ENCODE data around the gene DOCK8.
"Not testable (repeated sequence)": the region's sequence is repeated elsewhere in the genome, so short reads cannot be mapped to it uniquely, and the experiment has no call there.

DOCK8 gene

DNA sequence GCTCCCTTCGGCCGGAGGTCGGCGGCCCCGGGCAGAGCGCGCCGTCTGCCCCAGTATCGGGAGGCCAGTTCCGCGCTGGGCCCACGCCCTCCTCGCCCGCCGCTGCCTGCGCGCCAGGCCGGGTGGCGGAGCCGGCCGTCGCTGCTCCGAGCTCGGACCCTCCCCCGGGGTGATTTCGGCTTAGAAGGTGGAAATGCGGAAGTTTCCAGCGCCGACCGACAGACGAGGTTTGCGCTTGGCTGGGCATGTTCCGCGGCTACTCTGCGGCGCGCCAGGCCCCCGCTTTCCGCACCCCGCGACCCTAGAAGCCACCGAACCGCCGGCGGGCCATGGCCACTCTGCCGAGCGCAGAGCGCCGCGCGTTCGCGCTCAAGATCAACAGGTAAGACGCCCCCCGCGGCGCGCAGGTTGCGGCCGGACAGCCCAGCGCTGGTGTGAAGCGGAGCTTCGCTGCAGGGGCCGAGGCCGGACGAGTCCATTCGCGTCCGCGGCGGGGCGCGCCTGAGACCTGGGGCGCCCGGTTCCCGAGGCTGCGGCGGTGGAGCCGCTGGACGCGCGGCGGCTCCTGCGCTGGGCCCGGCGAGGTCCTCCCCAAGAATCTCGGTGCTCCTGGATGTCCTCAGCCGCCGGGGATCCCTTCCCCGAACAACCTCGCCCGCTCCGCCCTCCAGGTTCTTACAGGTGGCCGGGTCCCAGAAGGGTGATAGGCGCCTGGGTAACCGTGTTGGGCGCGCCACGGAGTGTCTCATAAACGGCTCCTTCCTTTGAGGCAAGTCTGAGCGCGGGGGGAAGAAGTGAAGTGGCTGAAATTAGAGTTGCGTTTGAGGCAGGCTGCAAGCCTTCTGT is at the start of gene DOCK8:
TSS of gene DOCK8 (plus strand) at position 218 of the 846 bp plus-strand sequence. CDS start at position 330, 112 bp downstream.
- no peak for DNase-seq

- not testable (repeated sequence) for DNase-seq
These were observed 44.9 kb upstream of the DOCK8 start for GRCh38 chr9:169757-170156.

GRCh38 chr9:178140-178825 is 36.4 kb upstream of the DOCK8 start:
- not testable (repeated sequence) for DNase-seq

- DNase-seq, result not testable (repeated sequence)
These were observed 35.7 kb upstream of the DOCK8 start, which contains the start of gene ZNG1A for GRCh38 chr9:178970-179383. ZNG1A (minus strand) TSS chr9:179056; CDS start chr9:178969, 87 bp downstream.

- not testable (repeated sequence) for DNase-seq
These were observed 15.1 kb upstream of the DOCK8 start for GRCh38 chr9:199601-200000.

- DNase-seq, result no peak
These were observed 8.2 kb upstream of the DOCK8 start for GRCh38 chr9:206481-206880.

GRCh38 chr9:209143-209758 is 5.4 kb upstream of the DOCK8 start:
- DNase-seq, result no peak

DNA sequence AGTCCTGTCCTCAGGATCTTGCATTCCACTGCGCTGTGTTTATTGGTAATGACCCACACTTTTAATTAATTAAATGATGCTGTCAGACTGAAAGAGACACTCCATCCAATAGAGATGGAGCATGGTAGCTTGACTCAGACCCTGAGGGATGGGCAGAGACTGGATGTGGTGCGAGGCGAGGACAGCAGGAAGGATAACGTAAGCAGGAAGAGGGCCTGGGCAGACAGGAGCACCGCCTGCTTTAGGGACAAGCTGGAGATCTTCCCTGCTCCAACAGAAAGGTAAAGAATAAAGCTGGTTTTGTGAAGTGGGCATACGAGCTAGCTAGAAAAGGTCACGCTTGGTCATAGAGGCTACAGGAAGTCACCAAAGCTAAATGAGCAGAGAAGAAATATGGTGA is 3.6 kb upstream of the DOCK8 start:
- no peak for DNase-seq

- DNase-seq, result no peak
These were observed 3.1 kb upstream of the DOCK8 start for GRCh38 chr9:211557-211956.

GRCh38 chr9:212297-212696 is 2.4 kb upstream of the DOCK8 start:
- DNase-seq, result no peak

- not testable (repeated sequence) for DNase-seq
These were observed 764 bp upstream of the DOCK8 start for GRCh38 chr9:213901-214300.

DNA sequence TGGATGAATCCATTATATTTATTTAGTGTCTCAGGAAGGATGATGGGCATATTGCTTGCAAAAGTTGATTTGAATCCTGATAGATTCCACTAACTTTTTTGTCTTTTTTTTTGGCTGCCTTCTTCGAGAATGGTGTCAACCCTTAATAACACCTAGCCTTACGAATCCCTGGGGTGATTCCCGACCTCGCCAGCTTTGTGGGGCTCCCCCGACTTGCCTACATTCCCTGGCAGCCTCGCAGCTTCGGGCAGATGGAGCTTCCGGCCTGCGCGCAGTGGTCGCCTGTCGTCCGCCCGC is 366 bp upstream of the DOCK8 start:
- no peak for DNase-seq

DNA sequence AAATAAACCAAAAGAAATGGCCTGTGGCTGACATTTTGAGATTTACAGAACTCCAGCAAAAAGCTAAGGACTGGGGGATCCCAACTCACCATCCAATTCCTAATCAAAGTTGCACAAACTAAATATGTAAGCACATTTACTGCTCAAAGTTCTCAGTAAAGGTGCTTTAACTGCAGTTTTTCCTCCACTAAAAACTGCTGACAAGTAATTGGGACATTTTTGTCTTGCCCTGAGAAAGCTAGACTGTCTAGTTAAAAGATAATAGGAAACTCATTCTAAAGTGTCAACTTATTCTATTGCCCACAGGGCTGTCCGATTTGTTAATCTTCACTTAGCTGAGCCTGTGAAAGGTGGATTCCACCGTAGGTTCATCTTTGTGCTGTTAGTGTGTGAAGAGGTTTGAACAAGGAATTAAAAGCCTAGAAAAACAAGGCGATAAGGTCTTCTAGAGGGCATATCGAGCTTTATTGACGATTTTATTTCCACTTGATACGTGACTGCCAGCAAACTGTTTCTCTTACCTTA is 1.0 kb downstream of the DOCK8 start:
- DNase-seq, result no peak

DNA sequence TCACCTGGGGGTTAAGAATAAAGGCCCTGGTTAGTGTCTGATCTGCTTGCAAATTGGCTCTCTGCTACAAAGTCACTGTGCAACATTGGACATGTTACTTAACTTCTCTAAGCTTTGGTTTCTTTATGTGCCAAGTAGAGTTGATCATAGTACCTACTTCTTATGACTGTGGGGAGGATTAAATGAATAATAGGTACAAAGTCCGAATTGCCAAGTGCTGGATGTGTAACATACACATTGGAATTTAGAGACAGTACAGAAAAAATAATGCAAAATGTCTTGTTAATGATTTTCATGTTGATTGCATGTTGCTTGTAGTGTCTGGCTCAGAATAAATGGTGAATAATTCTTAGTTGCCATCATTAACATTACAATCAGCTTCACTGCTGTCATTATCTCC is 2.2 kb downstream of the DOCK8 start:
- DNase-seq, result no peak

DNA sequence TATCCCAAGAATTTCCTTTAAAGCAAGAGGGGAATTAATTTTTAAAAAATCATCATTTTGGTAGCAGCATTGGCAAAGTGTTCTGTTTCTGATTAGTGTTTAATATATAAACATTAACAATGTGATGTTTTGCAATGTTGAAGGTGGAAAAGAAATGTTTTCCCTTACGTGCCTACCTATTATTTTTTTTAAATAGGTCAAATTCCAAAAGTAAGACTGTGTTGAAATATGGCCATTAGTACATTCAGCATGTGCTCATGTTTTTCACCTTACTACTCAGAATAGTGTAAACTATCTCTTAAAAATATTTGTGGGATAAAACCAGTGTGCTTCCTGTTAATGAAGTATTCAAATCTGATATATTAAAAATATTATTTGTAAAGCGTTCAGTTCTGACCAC is 3.3 kb downstream of the DOCK8 start:
- DNase-seq, result no peak

DNA sequence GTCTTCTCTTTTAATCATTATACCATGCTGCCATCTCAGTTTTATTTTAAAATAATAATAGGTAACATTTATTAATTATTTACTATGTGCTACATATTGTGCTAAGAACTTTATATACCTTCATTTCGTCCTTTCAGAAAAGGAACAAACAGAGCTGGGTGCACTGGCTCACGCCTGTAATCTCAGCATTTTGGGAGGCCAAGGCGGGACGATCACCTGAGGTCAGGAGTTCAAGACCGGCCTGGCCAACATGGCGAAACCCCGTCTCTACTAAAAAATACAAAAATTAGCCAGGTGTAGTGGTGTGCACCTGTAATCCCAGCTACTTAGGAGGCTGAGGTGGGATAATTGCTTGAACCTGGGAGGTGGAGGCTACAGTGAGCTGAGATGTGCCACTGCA is 4.4 kb downstream of the DOCK8 start:
- not testable (repeated sequence) for DNase-seq

DNA sequence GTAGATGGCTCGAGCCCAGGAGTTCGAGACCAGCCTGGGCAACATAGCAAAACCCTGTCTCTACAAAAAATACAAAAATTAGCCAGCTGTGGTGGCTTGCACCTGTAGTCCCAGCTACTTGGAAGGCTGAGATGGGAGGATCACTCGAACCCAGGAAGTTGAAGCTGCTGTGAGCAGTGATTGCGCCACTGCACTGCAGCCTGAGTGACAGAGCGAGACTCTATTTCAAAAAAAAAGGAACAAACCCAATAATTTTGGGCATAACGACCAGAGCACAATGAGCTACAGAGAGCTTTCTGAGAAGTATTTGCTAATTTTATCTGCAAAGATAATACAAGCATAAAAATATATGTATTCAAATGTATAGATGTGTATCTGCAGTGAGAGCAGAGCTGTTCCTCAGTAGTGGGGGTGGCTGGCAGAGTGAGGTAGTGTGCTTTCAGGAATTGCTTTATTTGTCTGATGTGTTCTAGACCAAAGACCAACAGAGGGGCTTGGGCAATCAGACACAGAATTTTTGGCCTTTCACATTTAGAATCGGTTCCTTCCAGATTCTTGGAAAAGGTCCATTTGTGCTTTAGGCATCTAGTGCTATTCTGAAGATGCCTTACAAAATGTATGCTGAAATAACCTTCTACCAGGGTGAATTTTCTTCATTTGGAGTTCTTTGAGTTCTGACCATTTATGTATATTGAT is 5.2 kb downstream of the DOCK8 start:
- DNase-seq, result no peak

DNA sequence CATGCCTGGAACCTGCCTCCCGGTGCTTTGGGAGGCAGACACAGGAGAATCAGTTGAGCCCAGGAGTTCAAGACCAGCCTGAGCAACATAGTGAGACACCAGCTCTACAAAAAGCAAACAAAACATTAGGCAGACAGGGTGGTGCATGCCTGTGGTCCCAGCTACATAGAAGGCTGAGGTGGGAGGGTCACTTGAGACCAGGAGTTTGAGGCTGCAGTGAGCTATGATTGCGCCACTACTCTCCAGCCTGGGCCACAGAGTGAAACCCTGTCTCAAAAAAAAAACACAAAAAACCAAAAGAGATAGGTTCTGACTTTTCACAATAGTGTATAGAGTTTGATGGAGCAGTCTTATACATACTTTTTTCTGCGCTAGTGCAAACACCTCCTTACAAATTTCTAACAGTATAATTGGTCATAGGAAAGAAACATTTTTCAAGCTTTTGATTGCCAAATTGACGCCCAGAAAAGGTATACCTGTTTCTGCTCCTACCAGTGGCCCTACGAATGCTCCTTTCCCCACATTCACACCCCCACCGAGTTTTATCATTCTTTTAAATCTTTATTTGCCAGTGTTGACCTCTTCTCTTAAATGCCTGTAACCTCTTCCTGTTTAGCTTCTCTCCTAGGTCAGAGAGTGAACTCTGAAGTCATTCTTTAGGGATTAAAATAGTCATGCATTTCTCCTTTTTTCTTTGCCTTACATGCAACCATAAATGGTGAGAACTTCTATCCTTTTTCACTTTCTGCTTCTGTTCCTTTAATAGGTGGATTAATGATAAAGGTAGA is 7.5 kb downstream of the DOCK8 start:
- no peak for DNase-seq

- no peak for DNase-seq
These were observed 8.5 kb downstream of the DOCK8 start for GRCh38 chr9:223152-223551.

DNA sequence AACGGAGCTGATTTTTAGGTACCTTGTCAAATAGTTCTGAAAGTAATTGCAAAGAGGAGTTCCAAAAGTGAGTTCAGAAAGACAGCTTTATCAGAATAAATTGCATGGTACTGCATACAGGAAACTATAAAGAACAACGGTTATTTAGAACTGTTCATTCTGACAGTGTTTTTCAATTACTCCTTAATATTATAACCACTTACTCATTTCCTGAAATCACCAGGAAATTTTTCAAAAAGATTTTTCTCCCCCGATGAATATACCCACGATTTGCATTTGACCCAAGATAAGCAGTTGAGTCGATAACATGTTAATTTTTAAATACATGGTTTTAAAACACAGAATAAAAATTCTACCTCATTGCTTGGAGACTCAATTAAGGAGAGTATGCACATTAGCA is 9.4 kb downstream of the DOCK8 start:
- DNase-seq, result no peak

DNA sequence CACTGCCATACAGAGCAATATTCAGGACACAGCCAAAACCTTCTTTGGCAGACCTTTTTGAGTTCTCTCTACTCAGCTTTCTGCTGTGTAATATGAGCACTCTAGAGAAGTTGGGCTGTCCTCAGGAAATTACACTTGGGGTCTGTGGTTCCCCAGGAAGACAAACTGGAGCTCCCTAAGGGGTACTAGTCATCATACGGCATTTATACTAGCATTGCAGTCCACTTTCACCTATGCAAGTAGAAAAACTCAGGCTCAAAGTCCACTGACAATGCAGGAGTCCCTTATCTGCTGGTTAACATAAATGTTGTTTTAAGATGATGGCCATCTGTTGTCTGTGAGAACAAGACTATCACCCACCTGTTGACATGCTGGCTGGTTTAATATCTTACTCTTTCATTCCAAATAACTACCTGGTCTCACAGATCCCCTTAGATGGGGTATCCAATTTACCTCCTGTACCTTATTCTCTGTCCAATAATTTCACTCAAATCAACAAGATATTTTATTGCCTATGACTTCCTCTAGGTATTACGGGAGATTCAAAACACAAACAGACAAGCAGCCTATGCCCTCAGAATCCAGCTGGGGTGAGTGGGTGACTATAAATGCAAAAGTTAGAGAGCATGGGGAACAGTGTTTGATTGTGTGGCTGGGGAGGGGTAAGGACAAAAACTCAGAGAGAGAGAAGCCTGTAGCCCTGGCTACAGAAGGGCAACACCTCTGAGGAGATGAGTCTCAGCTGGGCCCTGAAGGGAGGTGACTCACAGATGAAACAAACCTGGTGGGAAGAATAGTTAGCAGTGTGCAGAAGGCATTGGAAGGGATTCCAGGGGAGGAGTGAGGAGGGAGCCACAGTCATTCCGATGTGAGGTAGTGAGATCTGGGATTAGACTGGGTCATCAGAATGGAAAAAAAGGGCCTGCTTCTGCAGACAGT is 10.2 kb downstream of the DOCK8 start:
- no peak for DNase-seq
